ENCODE data around the gene PPP6R2. TPM values are rescaled to one million over a fixed set of nuclear protein-coding genes. Genes with fewer than 3 reads are reported as not detected.
A peak's percentile ranks its signal among the peaks of the same experiment; 100 is the strongest.

The PPP6R2 gene
- total RNA-seq, 1 experiment from 2014 or later: 61.3 TPM

GRCh38 chr22:50325444-50326224 lies 17.5 kb upstream of the PPP6R2 start:
- H3K36me3 ChIP-seq (ENCODE audit: control insufficient read depth in 1 of 2, insufficient read depth in 2 of 2, low read length in 2 of 2): no peaks in the 10 kb centered on the region
- H4K20me1 ChIP-seq (ENCODE audit: insufficient read depth): no peaks in the 10 kb centered on the region
- H3K4me1 ChIP-seq (ENCODE audit: control insufficient read depth in 1 of 2, insufficient read depth in 2 of 2, low read length in 2 of 2): peaks cover 37 to 52% of the 10 kb centered on the region in 2 experiments
- DNase-seq (ENCODE audit: low read depth, low spot score): no peak
- H3K9ac ChIP-seq (ENCODE audit: low read length): peak overlapping the region; percentile 67
- no peaks in the 10 kb centered on the region for H3K9me2 ChIP-seq (ENCODE audit: insufficient read depth)
- no peaks in the 10 kb centered on the region for H3K27me3 ChIP-seq (ENCODE audit: insufficient read depth, low read length)
- no peak overlapping the region for H2AFZ ChIP-seq (ENCODE audit: low read depth, low read length, poor library complexity, severe bottlenecking)
- H3K27ac ChIP-seq (ENCODE audit: low read depth, low read length): peak overlapping the region; percentile 83; the same call in 1 of the 2 replicates
- POLR2A ChIA-PET: interaction anchor here (0.6 kb wide), 1 partner anchor 84 kb away, joined by 4 read pairs; no protein-coding TSS in a partner anchor
- BruUV-seq (replicated peaks): TSS peak; percentile 56
- no peaks in the 10 kb centered on the region for H3K9me3 ChIP-seq (ENCODE audit: control insufficient read depth in 1 of 2, insufficient read depth in 1 of 2, low read depth in 1 of 2, low read length in 2 of 2)
- H3K4me2 ChIP-seq (ENCODE audit: low read length): peak overlapping the region; percentile 94
- TF ChIP-seq CEBPB (IDR thresholded peaks at IDR 0.05; ENCODE audit: low read depth) (no peak), FOSL1 (IDR thresholded peaks at IDR 0.05; ENCODE audit: low read depth) (no peak), ZNF274 (IDR thresholded peaks at IDR 0.05; ENCODE audit: low read depth, low read length) (no peak), SIN3A (IDR thresholded peaks at IDR 0.05; ENCODE audit: low read depth) (no peak), EGR1 (IDR thresholded peaks at IDR 0.05; ENCODE audit: low read depth) (no peak), RAD21 (IDR thresholded peaks at IDR 0.05; ENCODE audit: low read depth) (no peak), SRF (IDR thresholded peaks at IDR 0.05; ENCODE audit: low read depth) (no peak), EZH2phosphoT487 (IDR thresholded peaks at IDR 0.05; ENCODE audit: borderline replicate concordance) (no peak), POLR2A (IDR thresholded peaks at IDR 0.05; ENCODE audit: borderline replicate concordance, extremely low read depth, insufficient read depth, insufficient read length) (no peak)
- H3K4me3 ChIP-seq (replicated peaks in 1 of 2; ENCODE audit: low read depth in 1 of 2, low read length in 2 of 2): peak overlapping the region; percentile 47 to 80
- ATAC-seq: no peak
- intact Hi-C loops (cut with micrococcal nuclease): no loop called here
- CTCF ChIA-PET: no interaction called here
- RAD21 ChIA-PET (ENCODE audit: low non-redundant PET in 1 of 2, low total read pairs in 2 of 2, uncharacterized antibody in 2 of 2, unreplicated experiment in 2 of 2): interaction anchor here in 1 of 2 experiments (0.7 to 1.2 kb wide), 2 partner anchors 20 to 75 kb away, joined by 3 read pairs; partner anchors contain the start of gene HDAC10
- H3K79me2 ChIP-seq (ENCODE audit: insufficient read depth, low read length): peaks cover 3% of the 10 kb centered on the region; the same call in 1 of the 2 replicates
